GM19452 (cell line): Measurements from ENCODE around the gene CCSAP.
A peak's percentile ranks its signal among the peaks of the same experiment; 100 is the strongest.

Experiments used
- ATAC-seq: cut with Tn5 transposase; IDR thresholded peaks from one replicate; pipeline ENCODE4 v1.9.1; 2021; ENCODE audit not compliant: unreplicated experiment

CCSAP gene

GRCh38 chr1:229365569-229365968, 22.7 kb upstream of the CCSAP start:
- no peak for ATAC-seq

GRCh38 chr1:229364207-229365065, 21.6 kb upstream of the CCSAP start:
- no peak for ATAC-seq

GRCh38 chr1:229363723-229364122, 20.9 kb upstream of the CCSAP start:
- ATAC-seq = no peak

- ATAC-seq = no peak
Measured at GRCh38 chr1:229360420-229360819, 17.6 kb upstream of the CCSAP start.

- ATAC-seq = no peak
Measured at GRCh38 chr1:229355661-229356060, 12.8 kb upstream of the CCSAP start.

- ATAC-seq = no peak
Measured at GRCh38 chr1:229354226-229354625, 11.4 kb upstream of the CCSAP start.

GRCh38 chr1:229352975-229353374, 10.1 kb upstream of the CCSAP start:
- ATAC-seq = no peak

GRCh38 chr1:229349463-229350385, 6.9 kb upstream of the CCSAP start:
- ATAC-seq = no peak

GRCh38 chr1:229347528-229347927, 4.7 kb upstream of the CCSAP start:
- ATAC-seq = no peak

GRCh38 chr1:229344937-229345684, 2.3 kb upstream of the CCSAP start:
- ATAC-seq = no peak

- no peak for ATAC-seq
Measured at GRCh38 chr1:229344139-229344538, 1.3 kb upstream of the CCSAP start.

GRCh38 chr1:229341774-229342655, 832 bp downstream of the CCSAP start:
- peak; percentile 63 for ATAC-seq

- ATAC-seq = no peak
Measured at GRCh38 chr1:229340496-229340895, 2.4 kb downstream of the CCSAP start.

- ATAC-seq = no peak
Measured at GRCh38 chr1:229339520-229339919, 3.3 kb downstream of the CCSAP start.

- no peak for ATAC-seq
Measured at GRCh38 chr1:229339086-229339485, 3.8 kb downstream of the CCSAP start.

- ATAC-seq = no peak
Measured at GRCh38 chr1:229336345-229336744, 6.5 kb downstream of the CCSAP start.

- no peak for ATAC-seq
Measured at GRCh38 chr1:229334716-229335115, 8.1 kb downstream of the CCSAP start.

- ATAC-seq = no peak
Measured at GRCh38 chr1:229334269-229334668, 8.6 kb downstream of the CCSAP start.

- no peak for ATAC-seq
Measured at GRCh38 chr1:229328598-229329362, 14.1 kb downstream of the CCSAP start.
